HG03521 (cell line): ENCODE data around the gene TSHZ2.

Experiments
- ATAC-seq: cut with Tn5 transposase; IDR thresholded peaks from one replicate; pipeline ENCODE4 v1.9.1; 2021; ENCODE audit warnings: mild to moderate bottlenecking, moderate library complexity; ENCODE audit not compliant: unreplicated experiment

TSHZ2 gene

DNA sequence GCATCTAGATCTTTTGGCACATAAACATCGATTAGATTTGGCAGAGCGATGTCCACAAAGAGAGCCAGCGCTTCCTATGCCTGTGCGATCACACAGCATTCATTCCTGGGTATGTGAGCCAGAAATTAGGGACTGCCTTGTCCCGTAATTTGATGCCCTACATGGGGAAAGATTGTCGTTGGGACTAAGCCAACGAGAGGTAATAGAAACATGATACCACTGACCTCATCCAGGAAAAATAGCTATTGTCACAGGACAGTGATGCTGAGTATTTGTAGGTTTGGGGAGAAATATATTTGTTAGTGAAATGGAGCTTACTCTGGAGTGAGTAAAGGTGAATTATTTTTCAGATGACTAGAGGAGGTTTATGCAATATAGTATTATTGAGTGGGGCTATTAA lies 154.0 kb downstream of the TSHZ2 start:
- no peak for ATAC-seq

DNA sequence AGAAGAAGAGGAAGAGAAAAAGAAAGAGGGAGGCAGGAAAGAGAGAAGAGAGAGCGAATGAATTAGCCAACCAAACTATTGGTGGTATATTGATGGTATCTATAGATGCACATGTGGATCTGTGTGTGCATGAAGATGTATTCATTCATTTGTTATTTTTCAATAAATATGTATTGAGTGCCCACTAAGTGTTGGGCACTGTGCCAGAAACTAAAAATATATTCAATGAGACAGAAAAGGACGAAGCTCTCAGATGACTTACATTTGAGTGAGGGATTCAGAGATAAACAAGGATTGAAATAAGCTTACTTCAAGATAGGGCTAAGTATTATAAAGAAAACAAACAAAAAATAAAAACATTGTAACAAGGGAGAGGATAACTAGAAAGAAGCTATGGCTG lies 154.9 kb downstream of the TSHZ2 start:
- ATAC-seq: no peak

DNA sequence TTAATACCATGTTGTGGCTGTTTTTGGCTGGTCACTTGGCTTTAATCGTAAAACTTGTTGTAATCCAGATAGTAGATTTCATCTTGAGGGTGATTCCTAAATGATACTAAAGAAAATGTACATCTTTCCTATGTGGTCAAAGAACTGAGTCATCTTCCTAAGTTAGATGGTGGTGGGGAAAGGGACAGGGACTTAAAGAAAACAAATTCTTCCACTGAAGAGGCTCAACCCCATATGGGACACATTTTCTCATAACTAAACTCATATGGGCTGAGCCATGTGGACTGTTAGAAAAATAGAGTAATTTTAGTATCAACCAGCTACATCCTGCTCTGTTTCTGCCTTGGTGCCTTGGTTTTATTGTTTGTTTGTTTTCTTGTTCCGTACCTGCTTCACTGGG lies 155.8 kb downstream of the TSHZ2 start:
- ATAC-seq: no peak

DNA sequence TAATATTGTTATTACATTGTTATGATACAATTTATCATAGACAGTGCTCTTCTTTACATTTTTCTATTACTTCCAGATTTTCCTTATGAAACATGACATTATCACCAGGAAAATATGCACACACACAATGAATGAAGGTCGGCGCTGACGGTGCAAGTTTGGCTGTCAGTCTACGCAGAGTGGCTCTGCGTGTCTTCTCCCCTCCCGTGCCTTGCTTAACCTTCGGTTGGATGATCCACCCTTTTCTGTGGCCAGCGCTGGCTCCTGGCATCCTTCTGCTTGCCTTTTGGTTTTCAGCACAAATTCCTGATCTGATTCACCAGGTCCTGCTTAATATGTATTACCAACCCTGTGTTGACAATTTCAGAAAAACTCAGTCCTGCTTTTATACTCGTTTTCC lies 157.4 kb downstream of the TSHZ2 start:
- no peak for ATAC-seq

DNA sequence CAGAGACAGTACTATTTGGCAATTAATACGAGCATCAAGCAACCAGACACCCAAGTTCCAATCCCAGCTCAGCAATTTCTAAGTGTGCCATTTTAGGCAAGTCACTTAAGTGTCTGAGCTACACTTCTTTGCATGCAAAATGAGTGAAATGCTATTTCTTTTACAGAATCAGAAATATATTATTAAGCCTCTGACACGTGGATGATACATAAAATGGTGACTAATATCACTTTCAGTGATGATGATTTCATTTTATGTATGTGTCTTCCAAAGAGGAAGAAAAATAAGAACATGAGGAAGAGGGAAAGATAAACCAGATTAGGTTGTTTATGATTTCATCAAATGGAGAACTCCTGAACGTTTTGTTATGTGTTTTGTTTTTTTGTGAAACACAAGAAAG lies 158.6 kb downstream of the TSHZ2 start:
- ATAC-seq: no peak

DNA sequence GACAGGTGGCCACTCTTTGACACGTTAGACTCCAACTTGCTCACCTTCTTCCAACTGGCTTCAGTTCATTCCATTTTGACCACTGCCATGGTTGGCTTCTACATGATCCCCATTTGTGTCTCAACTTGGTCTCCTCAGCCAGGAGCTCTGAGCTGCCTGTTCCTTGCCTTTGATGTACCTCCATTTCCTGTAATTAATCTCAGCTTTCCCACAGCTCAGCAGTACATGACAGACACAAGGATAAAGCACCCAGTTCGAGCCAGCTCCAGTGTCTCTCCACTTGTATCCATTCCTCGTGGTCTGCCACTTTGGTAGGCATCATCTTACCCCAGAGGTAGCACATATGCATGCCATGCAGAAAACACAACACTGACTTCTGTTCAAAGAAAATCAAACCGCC lies 161.0 kb downstream of the TSHZ2 start:
- no peak for ATAC-seq

DNA sequence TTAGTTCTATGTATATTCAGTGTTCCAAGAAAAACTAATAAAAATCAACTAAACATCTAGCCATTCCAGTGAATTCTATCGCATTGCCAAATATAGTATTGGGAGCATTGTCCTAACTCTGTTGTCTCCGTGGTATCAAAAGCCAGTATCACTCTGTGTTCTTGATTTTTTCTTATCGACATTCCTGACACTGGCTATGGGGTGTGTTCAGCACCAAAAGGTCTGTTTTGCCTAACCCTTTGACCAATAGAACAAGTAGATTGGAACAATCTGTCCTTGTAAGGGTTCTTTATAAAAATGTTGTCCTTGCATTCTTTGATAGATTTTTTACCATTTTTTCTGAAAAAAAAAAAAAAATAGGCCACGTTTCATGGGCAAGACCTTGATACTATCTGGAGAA lies 161.5 kb downstream of the TSHZ2 start:
- no peak for ATAC-seq

DNA sequence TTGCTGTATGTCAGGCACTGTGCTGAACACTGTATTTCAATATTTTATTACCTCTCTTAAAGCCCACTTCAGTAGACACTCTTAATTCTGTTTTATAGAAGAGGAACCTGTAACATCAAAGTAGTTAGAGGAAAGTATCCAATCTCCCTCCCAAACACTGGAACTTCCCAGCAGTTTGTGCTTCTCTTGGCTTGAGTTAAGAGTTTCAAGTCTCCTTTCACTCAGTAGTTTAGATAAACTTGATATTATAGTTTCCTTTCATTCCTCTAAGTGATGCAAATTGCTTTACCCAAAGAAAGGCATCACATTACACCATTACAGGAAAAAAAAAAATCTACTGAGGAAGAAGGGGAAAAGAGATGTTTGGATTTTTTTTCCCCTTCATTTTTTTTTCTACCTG lies 164.3 kb downstream of the TSHZ2 start:
- no peak for ATAC-seq

DNA sequence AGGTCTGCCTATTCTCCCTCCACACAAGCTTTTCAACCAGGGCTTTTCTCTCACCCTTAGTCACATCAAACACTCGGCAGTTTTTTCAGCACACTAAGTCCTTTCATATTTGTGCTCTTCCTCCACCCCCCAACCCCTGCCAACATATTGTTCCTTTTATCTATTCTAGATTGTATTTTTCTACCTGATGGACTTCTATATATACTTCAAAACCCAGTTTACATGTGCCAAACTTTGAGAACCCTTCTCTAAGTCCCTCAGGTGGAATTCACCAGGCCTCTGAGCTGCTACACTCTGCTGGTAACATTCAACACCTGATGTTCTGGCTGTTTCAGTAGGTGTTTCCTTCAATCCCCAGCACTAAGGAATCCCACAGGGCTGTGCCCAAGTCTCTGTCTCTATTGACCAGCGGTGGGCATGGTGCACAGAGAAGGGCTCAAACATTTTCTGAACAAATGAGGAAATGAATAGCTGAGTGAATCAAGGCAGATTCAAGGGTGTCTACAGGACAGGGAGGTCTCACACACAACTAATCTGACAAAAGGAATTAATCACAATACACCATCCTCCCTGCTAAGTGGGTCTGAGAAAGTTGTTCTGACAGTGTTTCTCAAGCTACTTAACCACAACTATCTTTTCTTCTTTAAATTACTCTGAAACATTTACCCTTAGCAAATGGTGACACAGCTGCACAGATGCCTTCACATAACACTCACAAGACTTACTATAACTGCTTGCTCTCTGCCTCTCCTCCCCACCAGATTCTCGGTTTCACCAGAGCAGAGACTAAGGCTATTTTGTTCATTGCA lies 166.5 kb downstream of the TSHZ2 start:
- ATAC-seq: peak; percentile 97

DNA sequence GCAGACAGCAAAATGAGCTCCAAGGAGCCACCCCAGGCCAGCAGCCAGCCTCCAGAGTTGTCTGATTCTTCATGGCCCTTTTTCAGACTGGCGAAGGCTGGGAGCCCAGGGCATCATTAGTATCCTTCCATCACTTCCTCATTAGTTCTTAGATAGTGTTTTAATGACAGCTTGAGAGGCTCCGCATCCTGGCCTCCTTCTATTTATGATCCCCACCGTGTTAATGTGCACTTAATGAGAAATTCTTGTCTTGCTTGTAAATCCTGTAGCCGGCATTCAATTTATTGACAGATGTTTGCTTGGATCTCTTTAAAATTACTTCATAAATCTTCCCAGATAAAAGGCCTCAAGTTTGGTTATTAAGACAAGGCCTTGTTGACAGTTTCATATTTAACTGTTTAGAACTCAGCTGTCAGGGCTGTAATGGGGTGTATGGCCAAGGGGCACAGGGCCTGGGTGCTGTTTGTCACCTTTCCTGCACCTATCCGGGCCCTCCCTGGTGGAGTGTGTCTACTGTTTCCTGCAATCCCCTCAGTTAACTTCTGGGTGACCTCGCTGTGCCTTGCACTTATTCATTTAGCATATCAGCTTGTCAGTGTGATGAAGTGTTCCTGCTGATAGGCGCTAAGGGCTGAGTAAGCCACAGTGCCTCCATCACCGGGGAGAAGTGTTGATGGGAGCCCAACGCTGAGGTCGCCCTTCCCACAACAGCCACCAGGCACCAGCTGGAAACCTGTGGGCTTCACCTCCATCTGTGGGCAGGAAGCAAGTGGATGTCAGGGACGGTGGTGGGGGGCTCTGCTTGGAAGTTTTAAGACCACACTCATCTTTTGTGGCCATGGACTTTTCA lies 169.3 kb downstream of the TSHZ2 start:
- no peak for ATAC-seq

DNA sequence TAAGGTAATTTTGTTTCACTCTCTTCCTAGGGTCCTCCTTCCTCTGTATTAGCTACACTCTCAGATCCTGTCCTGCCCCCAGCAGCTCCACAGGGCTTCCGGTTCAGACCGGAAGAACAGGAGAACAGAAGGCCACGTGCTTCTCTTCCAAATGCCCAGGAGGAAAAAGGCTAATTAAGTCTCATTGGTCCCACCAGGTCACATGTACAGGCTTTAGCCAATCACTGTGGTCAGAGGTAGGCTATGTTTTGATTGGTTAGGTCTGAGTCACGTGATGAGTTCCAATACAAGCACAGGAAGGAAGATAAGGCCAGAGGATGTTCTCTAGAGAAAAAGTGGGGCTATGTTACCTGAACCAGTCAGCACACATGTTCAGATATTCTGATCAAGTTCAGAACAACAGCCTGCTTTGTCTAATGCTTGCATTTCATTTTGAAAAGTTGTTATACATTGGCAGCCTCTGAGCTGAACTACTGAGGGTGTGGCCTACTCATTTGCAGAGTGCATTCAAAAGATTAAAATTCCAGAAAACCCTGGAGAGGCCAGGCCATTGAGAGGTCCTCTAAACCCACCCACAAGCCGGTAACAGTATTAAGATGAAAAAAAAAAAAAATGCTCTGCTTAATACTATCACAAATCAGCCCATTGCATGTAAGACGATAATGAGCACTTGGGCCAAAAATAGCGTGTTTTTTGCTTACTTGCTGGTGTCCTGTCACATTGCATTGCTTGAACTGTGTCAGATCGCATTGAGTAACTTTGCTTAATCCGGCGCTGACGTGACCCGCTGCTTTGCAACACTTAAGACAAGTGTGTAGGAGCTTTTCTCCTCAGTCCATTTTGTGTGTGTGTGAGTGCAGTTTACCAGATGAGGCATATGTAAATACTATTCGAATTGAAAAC lies 170.3 kb downstream of the TSHZ2 start:
- no peak for ATAC-seq

DNA sequence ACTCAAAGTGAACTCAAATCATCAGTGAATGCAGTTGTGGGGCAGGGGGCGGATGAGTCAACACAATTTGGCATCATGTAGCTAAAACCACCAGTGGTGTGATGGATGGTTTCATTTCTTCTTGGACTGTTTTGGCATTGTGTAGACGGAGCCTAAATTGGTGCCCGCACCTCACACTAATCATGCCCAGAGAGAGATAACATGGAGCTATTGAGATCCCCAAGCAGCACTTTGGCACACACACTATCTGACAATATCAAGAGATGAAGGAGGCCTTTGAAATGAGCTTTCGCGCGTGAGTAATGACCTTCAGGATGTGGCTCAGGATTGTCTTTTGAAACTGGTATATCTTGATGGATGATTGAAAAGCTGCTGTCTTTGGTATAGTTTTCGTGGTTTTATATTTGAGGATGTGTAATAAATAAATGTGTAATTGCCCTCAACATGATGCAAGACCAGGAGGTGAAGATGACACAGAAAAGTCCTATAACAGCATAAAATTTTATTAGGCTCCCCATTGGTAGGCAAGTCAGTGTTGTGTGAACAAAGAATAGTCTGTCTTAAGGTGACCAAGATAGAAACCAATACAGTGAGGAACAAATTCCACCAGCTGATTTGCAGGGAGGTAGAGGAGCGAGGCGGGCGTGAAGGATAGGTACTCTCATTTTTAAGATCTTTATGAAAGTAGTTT lies 174.2 kb downstream of the TSHZ2 start:
- no peak for ATAC-seq

DNA sequence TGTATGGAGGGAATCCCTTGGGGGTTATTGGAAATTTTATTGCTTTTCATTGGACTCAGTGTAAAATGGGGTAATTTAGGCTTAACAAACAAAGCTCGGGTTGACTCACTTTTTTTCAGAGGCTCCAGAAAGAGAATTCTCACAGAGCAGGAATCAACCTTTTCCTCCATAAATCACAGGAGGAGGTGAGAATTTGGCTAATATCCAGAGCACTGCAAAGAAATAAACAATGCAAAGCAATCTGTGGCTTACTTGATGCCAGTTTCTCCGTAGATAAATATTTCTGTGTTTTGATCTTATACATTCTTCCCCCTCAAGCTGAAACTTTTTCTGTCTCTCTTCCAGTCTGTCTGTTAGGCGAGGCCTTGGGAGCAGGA lies 176.6 kb downstream of the TSHZ2 start:
- ATAC-seq: no peak

DNA sequence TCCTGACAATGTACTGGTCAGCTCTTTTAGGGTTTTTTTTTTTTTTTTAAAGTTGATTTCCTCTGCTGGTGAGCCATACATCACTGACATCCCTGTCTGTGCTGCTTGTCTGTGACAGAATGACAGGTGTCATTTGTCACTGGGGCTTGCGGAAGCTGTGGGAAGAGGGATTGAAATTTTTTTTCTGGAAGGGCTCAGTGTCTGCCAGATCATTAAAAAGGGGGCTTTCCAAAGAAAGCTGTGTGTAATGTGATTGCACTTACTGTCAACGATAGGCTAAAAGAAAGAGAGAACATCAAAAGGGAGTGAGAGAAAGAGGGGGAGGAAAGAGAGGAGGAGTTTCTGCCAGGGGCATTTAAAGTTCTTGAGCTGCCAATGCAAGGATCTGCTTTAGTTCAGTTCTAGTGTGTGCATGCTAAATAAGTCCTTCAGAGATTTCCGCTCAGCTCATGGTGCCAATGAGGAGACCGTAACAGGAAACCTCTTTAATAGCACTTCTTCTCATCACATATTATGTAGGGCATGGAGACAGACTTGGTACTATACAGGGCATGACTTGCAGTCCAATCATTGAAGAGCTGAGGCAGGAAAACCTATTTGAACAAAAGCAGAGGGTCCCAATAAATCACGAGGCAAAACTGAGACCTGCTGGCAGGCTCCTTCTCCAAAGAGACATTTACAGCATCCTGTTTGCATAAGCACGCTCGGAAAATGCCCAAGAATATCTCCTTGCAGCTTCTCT lies 177.2 kb downstream of the TSHZ2 start:
- ATAC-seq: no peak

DNA sequence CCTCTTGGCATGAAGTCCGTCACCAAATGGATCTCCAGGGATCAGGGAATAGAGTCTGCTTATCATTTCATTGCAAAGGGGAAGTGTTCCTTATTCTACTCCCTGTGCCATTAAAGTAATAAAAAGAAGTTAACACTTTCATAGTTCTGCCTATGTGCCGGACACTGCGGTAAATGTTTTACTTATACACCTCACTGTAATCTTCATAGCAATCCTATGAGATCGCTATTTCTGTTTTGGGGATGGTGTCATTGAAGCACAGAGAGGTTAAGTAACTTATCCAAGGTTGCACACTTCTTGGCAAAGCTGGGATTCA lies 177.7 kb downstream of the TSHZ2 start:
- ATAC-seq: no peak

DNA sequence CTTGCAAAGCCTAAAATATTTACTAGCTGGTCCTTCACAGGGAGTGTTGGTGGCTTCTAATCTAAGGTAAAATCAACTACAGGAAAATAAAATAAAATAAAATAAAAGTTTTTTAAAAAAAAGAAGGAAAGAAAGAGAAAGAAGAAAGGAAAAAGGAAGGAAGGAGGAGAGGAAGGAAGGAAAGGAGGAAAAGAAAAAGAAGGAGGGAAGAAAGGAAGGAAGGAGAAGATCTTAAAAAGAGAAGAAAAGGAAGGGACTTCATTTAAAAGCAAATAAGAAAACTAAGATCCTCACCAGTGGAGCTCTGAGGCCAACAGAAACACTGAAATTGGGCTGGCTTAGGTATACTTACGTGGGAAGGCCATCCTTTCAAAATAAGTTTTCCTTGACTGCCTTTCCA lies 178.4 kb downstream of the TSHZ2 start:
- no peak for ATAC-seq

DNA sequence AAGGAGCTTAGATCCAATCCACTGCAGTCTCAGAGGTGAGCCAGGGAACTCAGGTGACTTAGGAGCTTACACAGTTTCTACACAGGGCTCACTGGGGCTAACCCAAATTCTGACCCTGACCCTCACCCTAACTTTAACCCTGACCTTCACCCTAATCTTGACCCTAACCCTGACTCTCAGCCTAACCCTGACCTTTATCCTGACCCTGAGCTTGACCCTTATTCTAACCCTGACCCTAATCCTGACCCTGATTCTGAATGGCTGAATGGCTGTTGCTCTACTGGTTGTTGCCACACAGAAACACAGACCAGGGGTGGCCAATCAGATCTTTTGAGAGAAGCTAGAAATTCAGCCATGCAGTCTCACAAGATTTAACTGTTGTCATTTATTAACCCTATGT lies 180.1 kb downstream of the TSHZ2 start:
- ATAC-seq: no peak

DNA sequence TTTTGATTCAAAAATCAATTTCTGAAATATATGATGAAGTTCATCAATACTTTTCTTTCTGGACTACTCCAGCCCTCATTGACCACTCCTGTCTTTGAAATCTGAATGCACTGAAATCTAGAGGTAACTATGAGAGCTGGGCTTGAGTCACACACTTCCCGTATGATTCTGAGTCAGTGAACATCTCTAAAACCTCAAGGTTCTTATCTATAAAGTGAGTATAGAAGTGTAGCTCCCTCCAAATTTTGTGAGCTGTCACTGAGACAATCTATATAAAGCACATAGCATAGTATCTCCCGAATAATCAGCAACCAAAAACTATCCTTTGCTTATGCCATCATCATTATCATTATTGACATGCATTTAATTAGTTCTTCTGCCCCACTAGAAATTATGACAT lies 182.4 kb downstream of the TSHZ2 start:
- ATAC-seq: peak; percentile 42

DNA sequence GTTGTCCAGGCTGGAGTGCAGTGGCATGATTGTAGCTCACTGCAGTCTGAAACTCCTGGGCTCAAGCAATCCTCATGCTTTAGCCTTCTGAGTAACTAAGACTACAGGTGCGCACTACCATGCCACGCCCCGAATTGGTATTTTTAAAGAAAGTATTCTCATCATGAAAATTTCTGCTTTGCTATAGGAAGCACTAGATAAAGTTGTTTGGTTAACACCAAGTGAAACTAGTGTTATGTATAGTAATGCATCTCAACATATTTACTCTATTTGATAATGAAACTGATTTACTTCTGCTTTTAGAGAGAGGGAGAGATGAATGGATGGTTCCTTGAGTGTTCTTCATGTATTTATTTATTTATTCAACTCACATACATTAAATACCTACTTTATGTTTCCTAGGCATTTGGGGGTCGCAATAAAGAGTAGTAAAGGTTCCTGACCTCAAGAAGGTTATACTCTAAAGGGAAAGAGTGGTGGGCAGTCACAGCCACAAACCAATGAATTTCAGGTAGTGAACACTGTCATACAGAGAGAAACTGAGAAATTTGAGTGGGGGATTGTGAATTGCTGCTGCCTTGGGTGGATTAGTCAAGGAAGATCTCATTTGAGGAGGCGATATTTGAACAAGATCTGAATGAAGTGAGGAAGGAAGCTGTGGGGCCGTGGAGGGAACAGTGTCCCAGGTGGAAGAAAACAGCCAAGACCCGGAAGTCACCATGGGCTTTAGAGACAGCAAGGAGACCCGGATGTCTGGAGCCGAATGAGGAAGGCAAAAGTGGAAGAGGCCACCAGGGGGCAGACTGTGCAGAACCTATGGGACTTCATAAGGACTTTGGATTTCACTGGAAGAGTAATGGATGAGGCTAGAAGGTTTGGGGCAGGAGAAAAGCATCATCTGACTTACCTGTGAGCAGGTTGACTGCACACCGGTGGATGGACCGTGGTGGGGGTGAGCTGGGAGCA lies 185.6 kb downstream of the TSHZ2 start:
- ATAC-seq: peak; percentile 76
